ENCODE results near the gene NUDT12.

NUDT12 gene

DNA sequence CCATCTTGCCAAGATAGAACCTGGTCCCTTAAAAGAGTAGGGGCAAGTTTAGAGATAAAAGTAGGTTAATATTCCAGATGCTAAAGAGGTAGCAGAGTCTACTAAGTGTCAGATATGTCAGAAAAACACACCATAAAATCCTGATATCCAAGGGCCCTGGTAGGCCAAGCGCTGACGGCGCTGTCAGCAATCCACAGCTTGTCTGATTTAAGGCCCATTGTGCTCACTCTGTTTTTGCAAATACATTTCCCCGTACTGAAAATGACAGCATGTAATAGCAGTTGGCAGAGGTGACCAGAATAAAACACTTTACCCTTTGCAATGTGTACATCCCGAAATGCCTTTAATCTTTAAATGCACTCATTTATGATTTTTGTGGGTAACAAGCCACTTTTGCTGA lies 9.9 kb upstream of the NUDT12 start:
- no peak for DNase-seq (ENCODE audit: low read depth in 2 of 2)
- H3K4me3 ChIP-seq (replicated peaks in 1 of 2; ENCODE audit: low read depth in 2 of 2, low read length in 2 of 2) = no peak overlapping the region
- TF ChIP-seq, protein P1, sequence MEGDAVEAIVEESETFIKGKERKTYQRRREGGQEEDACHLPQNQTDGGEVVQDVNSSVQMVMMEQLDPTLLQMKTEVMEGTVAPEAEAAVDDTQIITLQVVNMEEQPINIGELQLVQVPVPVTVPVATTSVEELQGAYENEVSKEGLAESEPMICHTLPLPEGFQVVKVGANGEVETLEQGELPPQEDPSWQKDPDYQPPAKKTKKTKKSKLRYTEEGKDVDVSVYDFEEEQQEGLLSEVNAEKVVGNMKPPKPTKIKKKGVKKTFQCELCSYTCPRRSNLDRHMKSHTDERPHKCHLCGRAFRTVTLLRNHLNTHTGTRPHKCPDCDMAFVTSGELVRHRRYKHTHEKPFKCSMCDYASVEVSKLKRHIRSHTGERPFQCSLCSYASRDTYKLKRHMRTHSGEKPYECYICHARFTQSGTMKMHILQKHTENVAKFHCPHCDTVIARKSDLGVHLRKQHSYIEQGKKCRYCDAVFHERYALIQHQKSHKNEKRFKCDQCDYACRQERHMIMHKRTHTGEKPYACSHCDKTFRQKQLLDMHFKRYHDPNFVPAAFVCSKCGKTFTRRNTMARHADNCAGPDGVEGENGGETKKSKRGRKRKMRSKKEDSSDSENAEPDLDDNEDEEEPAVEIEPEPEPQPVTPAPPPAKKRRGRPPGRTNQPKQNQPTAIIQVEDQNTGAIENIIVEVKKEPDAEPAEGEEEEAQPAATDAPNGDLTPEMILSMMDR (IDR thresholded peaks at IDR 0.05; ENCODE audit: low read depth, low read length) = no peak

DNA sequence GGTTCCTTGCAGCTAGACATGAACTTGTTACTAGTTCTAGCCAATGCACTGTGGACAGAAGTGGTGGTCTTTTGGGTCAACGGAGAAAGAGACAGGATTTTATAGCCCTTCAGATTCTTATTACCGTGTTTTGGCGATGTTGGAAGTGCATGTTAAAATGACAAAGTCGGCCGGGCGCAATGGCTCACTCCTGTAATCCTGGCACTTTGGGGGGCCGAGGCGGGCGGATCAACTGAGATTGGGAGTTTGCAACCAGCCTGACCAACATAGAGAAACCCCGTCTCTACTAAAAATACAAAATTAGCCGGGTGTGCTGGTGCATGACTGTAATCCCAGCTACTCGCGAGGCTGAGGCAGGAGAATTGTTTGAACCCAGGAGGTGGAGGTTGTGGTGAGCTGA lies 9.1 kb upstream of the NUDT12 start:
- TF ChIP-seq, protein P1 (IDR thresholded peaks at IDR 0.05; ENCODE audit: low read depth, low read length) = no peak
- no peak overlapping the region for H3K4me3 ChIP-seq (replicated peaks in 1 of 2; ENCODE audit: low read depth in 2 of 2, low read length in 2 of 2)
- no peak for DNase-seq (ENCODE audit: low read depth in 2 of 2)

DNA sequence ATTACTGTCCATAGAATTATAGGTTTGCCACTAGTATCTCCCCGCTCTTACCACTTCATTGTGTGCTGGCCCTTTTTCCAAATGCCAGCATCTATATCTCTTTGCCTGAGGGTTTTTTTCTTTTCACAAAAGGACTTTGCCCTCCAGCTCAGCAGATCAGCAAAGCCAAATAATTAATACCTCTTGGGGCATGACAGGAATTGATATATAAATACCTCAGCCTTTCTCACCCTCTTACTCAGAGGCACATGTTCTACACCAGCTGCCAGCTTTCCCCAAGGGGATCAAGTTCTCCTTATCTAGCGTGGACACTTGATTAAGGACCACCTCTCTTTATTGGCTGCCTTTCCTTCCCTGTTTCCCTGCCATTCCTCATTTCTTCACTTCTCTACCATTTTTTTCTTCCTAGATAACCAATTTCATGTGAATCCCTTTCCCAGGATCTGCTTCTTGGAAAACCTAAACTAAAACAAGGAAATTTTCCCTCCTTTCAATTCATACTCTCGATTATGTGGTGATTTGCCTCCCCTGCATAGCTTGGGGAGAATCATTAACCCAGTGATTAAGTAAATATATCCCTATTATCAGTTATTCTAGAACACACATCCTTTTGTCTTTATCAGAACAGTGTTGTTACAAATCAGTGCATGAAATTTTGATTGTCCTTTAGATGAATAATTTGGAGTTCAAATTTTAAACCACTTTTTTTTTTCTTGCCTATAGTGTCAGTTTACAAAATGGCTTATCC lies 6.9 kb upstream of the NUDT12 start:
- DNase-seq (ENCODE audit: low read depth in 2 of 2) = peak; percentile 3 to 12
- TF ChIP-seq, protein P1 (IDR thresholded peaks at IDR 0.05; ENCODE audit: low read depth, low read length) = no peak

DNA sequence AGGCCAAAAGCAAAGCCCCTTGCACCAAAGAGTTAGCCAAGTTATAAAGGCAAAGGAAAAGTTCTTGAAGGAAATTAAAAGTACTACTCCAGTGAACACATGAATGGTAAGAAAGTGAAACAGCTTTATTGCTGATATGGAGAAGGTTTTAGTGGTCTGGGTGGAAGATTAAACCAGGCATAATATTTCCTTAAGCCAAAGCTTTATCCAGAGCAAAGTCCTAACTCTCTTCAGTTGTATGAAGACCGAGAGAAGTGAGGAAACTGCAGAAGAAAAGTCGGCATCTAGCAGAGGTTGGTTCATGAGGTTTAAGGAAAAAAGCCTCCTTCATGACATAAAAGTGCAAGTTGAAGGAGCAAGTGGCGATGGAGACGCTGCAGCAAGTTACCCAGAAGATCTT lies 3.1 kb upstream of the NUDT12 start:
- TF ChIP-seq, protein P1 (IDR thresholded peaks at IDR 0.05; ENCODE audit: low read depth, low read length) = no peak

More for the DNA sequence above, 6.9 kb upstream of the NUDT12 start:
- no peak overlapping the region for H3K4me3 ChIP-seq (replicated peaks in 1 of 2; ENCODE audit: low read depth in 2 of 2, low read length in 2 of 2)

DNA sequence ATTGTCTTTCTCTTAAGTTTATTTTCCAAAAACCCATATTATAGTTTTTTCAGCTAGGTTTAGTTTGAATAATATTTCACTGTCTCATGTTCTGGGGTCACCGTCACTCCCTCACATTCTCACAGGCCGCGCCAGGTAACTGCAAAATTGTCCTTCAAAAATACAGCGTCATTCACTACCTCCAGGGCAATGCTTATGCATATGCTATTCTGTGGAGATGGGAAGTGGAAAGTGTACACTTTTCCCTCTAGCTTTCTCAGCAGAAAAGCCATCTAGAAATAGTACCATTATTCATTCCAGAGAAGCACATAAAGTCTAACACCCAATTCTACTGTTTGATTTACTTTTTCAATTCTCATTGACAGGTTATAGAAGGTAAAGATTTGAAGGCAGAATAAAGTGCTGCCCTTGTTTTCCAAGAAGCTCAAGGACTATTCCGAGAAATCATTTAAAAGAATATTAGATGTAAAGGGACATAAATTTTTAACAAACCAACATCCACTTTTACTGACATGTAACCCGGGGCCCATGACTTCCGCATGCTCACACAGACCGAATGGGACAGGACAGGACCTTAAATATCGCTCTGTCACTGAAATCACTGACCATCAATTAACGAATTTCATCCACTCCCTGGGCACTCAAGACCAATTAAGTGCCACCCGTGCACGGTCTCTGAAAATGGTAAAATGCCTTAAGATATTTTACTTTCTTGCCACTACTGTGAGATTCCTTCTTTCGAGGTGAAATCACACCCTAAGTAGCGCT lies 720 bp downstream of the NUDT12 start:
- peak overlapping the region; percentile 70 to 76 for H3K4me3 ChIP-seq (replicated peaks in 1 of 2; ENCODE audit: low read depth in 2 of 2, low read length in 2 of 2)
- DNase-seq (ENCODE audit: low read depth in 2 of 2) = peak in 1 of 2 donors; percentile 1
- TF ChIP-seq, protein P1 (IDR thresholded peaks at IDR 0.05; ENCODE audit: low read depth, low read length) = no peak

More for the DNA sequence above, 3.1 kb upstream of the NUDT12 start:
- DNase-seq (ENCODE audit: low read depth in 2 of 2) = no peak
- H3K4me3 ChIP-seq (replicated peaks in 1 of 2; ENCODE audit: low read depth in 2 of 2, low read length in 2 of 2) = no peak overlapping the region

DNA sequence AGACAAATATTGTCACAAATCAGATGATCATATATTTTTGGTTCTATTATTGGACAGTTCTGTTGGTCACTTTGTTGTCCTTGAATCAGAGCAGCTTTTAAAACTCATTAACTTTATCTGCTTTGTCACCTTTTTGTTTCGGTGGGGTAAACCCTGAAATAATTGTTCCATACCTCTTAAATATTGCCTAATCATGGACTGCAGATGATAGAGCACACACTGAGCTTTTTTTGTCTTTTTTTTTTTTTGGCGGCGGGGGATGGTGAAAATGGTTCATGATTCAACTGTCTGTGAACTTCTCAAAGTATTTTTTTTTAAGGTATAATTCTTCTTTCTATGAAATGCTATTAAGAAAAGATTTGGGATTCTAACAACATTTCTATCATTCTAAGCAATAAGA lies 1.8 kb downstream of the NUDT12 start:
- TF ChIP-seq, protein P1 (IDR thresholded peaks at IDR 0.05; ENCODE audit: low read depth, low read length) = no peak
- DNase-seq (ENCODE audit: low read depth in 2 of 2) = no peak
- no peak overlapping the region for H3K4me3 ChIP-seq (replicated peaks in 1 of 2; ENCODE audit: low read depth in 2 of 2, low read length in 2 of 2)
